Stimulated activated CD4-positive, alpha-beta T cell treated with anti-CD3 and anti-CD28 coated beads, Interleukin-15, amount 100 ng/mL, for 1 hour (primary cell): Measurements from ENCODE around the gene DAGLB.
"Not testable (repeated sequence)": the region's sequence is repeated elsewhere in the genome, so short reads cannot be mapped to it uniquely, and the experiment has no call there.

ENCODE experiments used
- DNase-seq, 2 donors: peaks; one replicate each; pipeline ENCODE4 v3.0.0-alpha.2; 2020; ENCODE audit warnings: low read depth in 1 of 2, low spot score in 1 of 2

DAGLB gene, protein sequence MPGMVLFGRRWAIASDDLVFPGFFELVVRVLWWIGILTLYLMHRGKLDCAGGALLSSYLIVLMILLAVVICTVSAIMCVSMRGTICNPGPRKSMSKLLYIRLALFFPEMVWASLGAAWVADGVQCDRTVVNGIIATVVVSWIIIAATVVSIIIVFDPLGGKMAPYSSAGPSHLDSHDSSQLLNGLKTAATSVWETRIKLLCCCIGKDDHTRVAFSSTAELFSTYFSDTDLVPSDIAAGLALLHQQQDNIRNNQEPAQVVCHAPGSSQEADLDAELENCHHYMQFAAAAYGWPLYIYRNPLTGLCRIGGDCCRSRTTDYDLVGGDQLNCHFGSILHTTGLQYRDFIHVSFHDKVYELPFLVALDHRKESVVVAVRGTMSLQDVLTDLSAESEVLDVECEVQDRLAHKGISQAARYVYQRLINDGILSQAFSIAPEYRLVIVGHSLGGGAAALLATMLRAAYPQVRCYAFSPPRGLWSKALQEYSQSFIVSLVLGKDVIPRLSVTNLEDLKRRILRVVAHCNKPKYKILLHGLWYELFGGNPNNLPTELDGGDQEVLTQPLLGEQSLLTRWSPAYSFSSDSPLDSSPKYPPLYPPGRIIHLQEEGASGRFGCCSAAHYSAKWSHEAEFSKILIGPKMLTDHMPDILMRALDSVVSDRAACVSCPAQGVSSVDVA

DNA sequence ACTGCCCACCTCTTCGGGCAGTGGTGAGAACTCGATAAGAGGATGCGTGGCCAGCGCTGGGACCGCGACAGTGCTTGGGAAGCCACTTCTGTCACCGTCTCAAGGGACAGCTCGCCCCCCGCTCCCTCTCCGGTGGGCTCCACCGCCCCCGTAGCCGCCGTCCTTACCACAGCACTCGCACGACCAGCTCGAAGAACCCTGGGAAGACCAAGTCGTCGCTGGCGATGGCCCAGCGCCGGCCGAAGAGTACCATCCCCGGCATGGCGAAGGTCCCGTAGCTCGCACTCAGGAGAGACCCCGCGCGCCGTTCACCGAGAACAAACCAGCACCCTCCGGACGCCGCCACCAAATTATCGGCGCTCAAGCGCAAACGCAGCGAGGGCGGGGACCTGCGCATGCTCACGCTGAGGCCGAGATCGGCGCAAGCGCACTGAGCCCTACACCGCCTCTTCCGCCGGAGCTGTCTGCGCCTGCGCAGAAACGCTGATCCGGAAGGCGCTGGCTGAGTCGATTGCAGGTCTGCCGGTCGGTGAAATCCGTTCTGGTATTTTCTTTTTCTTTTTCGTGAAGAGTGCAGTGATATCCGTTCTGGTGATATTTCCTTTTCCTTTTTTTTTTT lies at the start of gene DAGLB:
Gene DAGLB (minus strand): TSS at position 374 of the 619 bp plus-strand sequence. CDS start 112 bp downstream, at position 262.
- DNase-seq: peak; percentile 94 to 96

DNA sequence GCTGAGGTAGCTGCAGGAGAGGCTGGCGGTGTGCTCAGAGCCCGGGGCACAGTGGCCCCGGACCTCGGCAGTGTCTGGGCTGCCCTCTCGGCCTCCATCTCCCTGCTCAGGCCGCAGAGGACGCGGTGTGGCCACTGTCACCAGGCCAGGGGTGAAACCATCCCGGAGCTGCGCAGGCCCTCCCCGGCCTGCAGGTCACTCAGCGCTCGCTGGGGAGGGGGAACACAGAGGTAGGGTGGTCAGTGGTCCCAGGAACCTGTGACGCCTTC lies 49.8 kb upstream of the DAGLB start:
- no peak for DNase-seq

DNA sequence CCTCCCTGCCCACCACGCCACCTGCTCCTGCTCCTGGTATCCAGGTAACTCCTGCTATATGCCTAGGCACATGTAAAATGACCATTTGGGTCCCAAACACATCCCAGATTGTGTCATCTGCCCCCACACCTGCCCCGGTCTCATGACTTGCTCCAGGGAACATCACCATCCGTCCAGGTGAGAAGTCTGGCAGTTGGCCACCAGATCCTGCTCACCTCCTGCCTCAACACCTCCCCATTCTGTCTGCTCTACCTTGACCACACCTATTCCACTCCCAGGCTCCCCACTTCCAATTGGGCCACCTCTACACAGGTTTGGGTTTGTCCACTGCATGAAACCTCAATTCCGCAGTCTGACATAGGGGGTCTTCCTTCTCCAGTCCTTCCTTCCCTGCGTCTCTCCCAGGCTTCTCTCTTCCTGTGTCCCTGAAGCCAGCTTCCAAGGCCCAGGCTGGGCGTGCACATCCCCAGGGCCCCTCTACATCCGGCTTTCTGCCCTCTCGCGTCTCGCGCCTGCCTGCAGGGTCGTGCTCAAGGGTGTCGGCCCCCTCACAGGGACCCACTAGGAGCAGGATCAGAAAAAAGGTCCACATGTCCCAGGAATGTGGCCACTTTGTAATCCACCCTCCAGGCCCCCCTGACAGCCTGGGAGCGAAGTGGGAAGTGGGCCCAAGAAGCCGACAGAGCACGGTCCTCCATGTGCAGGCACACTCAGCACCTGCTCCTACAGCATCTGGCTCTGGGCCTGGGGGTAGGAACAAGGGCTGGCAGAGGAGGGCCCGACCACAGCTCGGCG lies 49.3 kb upstream of the DAGLB start:
- no peak for DNase-seq

DNA sequence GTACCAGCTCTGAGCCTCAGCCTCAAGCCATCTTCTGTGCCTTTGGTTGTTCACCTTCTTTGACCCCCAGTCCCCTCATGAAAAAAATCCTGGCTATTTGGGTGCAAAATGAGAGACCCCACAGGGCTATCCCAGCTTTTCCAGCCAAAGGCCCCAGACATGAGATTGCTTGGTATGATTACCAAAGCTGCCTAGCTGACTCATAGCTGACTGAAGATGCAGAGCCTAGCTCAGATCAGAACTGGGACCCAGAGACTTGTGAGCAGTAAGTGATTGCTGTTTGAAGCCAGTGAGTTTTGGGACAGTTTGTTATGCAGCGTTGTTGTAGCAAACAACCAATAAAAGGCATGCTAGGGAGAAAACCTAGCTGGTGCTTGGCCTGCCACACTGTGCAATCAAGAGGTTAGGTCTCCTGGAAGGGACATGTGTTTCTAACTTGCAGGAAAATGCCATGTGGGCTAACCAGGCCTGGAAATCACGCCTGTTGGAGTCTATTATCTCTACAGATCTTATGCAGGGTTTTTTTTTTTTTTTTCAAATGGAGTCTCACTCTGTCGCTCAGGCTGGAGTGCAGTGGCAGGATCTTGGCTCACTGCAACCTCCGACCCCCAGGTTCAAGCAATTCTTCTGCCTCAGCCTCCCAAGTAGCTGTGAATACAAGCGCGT lies 48.0 kb upstream of the DAGLB start:
- no peak for DNase-seq

DNA sequence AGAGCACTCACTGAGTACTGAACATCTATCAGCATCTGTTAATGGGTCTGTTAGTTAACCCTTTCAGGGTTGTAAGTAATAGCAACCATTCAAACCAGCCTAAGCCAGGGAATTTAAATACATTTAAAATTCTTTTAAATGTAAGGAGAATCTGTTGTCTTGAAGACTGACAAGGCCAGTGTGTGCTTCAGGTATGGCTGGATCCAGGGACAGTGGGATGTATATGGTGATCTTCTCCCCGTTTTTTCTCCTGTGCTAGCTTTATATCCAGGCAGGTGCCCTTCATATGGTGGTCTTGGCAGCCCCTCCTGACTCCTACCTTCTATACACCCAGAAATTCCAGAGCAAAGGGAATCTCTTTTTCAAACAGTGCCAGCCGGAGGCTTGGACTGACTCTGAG lies 46.6 kb upstream of the DAGLB start:
- DNase-seq: no peak

DNA sequence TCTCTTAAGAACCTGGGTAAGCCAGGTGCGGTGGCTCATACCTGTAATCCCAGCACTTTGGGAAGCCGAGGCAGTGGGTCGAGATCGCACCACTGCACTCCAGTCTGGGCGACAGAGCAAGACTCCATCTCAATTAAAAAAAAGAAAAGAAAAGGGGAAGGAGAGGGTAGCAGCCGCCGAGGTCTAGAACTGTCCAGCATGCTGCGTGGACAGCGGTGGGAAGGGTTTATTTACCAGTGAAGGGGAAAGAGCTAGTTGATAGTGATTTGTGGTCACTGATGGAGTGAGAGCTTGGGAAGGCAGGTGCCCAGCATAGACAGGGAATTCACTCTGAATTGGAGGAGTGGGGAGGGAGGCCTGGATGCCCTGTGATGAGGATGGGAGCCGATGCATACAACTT lies 43.4 kb upstream of the DAGLB start:
- DNase-seq: no peak

DNA sequence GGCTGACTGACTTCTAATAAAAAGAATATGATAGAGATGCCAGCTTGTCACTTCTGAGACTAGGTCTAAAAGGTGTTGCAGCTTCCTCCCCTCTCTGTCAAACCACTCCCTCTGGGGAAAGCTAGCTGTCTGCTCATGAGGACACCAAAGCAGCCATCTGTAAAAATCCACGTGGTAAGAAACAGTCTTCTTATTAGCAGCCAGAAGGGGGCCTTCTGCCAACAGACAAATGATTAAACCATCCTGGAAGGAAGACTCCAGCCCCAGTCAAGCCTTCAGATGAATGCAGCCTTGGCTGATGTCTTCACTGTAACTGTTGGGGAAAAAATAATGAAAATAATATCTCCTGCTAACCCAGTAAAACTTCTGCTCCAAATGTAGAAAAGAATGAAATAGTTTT lies 41.9 kb upstream of the DAGLB start:
- DNase-seq: no peak

DNA sequence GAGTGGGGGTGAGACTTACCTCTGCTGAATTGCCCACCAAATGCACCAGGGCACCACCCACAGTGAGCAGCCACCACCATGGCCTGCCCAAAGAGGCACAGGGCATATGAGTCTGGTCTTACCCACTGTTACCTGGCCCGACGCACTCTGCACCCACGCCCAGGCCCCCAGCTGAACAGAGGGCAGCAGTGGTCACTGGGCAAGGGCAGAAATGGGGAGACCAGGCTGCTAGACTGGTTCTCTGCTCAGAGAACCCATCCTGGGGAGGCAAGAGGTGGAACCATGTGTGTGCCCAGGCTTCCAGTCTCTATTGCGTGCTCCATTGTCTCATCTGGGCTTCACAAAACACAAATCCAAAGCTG lies 39.4 kb upstream of the DAGLB start:
- no peak for DNase-seq

DNA sequence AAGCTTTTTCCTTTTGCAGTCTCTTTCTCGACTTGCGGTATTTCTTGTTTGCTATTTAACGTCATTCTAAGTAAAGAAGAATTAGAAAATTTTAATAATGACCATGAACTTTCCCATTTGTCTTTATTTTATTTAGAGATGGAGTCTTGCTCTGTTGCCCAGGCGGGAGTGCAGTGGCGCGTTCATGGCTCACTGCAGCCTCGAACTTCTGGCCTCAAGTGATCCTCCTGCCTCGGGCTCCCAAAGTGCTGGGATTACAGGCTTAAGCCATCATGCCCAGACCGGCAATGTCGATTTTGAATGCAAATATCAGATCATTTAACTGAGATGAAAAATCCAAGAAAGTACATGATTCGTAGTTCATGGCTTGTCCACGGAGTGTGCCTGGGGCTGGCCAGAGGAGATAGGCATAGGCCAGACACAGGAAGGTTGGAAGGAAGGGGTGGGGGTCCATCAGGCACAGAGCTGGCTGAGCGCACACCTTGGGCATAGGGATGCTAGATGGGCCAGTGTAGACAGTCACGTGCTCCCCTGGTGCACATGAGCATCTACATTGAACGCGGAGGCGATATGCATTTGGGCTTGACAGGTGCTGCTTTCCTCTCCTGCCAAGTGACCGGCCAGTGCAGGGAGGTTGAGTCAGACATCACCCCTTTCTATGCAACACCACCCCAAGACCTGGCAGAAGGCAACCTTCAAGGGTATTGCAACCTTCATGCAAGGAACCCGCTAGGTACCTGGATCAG lies 38.9 kb upstream of the DAGLB start:
- DNase-seq: no peak

DNA sequence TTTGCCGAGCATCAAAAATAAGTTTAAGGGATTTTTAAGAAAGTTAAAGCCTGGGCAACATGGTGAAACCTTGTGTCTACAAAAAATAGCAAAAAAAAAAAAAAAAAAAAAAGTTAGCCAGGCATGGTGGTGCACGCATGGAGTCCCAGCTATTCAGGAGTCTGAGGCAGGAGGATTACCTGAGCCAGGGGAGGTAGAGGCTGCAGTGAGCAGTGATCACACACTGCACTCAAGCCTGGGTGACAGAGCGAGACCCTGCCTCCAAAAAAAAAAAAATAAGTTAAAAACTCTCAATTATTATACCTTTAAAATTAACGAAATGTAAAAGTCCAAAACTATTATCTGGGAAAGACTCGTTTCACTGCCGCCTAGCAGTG lies 35.0 kb upstream of the DAGLB start:
- DNase-seq: no peak

DNA sequence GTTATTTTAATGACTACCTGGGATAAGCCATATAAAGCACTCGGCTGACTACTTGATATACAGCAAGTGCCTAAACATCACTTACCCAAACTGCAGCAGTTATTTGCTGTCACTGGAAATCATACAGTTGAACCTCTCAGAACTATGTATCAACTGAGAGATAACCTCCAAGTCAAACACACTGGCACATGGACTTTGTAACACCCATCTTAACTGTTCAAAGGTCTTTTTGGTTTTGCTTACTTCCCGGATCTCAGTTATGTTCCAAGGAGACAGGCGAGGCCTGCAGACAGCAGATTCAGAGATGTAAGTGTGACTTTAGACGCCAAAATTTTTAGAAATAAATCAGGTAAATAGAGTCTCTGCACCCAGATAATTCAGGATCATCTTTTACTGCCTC lies 34.6 kb upstream of the DAGLB start:
- DNase-seq: no peak

DNA sequence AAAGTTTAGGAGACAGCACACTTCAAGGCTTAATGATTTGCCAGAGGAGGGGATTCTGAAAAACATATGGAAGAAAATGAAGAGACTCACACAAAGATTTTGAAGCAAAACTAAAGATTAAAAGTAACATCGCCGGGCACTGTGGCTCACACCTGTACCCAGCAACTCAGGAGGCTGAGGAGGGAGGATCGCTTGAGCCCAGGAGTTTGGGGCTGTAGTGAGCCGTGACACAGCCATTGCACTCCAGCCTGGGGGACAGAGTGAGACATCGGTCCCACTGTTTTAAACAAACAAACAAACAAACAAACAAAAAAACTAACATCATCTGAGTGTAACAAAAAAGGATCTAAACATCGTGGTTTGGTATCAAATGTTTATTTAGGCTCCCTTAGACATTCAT lies 33.7 kb upstream of the DAGLB start:
- no peak for DNase-seq

DNA sequence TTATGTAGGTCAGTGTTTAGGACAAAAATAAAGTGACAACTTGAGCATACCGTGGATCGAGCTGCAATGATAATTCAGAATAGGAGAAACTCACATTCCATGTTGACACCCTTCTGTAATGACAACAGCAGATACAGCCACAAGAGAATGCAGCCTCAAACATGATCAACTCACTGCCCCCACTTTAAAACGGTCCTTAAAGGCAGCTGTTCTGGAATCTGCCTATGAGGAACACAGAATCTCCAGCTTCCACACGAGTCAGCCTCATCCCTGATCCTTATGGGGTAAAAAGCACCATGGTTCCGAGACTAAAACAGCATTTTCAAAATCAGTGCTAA lies 32.5 kb upstream of the DAGLB start:
- DNase-seq: no peak

DNA sequence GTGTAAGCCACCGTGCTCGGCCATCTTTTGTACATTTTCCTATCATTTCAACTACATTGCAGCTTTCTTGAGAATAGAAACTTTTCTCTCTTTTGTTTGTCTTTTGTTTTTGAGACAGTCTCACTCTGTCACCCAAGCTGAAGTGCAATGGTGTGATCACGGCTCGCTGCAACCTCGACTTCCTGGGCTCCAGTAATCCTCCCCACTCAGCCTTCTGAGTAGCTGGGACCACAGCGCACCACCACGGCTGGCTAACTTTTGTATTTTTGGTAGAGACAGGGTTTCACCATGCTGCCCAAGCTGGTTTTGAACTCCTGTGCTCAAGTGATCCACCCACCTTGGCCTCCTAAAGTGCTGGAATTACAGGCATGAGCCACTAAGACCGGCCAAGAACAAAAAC lies 31.3 kb upstream of the DAGLB start:
- no peak for DNase-seq

DNA sequence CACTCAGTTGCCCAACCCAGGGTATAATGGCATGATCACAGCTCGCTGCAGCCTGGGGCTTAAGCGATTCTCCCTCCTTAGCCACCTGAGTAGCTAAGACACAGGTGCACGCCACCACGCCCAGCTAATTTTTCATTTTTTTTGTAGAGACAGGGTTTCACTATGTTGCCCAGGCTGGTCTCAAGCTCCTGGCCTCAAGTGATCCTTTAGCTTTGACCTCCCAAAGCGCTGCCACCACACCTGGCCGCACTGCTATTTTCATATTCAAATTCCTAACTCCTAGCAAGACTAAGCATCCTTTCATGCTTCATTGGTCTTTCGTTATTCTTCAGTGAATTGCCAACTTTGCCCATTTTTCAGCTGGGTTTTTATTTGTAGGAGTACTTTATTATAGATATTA lies 30.4 kb upstream of the DAGLB start:
- no peak for DNase-seq

DNA sequence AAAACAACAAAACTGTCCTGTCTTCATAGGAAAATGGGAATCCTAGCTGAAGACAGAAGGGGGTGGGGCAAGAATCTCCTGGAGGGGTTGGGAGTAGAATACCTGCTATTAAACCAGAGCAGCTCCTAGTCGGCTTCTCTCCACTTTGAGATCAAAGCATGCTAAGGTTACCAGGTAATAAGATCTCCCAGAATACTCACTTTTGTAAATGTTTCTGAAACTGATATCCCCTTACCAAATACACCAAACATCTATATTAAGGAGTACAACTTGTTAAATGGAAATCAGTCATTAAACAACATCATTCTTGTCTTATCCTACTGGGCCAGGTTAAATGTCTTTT lies 29.5 kb upstream of the DAGLB start:
- no peak for DNase-seq

DNA sequence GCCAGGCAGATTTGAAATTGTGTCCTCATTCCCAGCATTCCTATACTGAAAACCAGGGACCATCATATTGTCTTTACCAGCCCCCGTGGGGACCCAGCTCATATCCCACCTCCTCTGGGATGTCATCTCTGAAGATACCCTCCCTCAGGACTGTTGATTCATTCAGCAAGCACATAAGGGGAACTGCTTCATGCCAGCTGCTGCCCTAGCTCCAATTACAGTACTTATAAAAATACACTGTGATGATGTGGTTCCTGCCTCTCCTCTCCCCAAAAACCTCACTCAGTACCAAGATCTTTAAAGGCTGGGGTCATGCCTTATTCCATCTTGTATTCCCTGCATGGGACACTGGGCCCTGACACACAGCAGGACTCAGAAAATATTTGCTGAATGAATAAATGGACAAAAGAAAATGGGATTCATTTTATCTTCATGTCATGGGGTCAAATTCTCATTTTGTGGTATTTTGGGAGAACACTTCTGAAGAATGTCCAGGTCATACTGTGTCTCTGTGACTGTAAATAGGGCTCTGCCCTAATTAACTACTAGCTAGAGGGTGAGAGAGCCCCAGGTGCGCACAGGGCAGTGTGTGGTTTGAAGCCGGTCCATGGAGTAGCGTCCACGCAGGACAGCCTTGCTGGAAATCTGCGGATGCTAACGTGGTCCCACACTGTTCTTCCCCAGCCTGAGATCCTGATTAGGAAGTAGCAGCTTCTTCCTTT lies 29.0 kb upstream of the DAGLB start:
- no peak for DNase-seq

DNA sequence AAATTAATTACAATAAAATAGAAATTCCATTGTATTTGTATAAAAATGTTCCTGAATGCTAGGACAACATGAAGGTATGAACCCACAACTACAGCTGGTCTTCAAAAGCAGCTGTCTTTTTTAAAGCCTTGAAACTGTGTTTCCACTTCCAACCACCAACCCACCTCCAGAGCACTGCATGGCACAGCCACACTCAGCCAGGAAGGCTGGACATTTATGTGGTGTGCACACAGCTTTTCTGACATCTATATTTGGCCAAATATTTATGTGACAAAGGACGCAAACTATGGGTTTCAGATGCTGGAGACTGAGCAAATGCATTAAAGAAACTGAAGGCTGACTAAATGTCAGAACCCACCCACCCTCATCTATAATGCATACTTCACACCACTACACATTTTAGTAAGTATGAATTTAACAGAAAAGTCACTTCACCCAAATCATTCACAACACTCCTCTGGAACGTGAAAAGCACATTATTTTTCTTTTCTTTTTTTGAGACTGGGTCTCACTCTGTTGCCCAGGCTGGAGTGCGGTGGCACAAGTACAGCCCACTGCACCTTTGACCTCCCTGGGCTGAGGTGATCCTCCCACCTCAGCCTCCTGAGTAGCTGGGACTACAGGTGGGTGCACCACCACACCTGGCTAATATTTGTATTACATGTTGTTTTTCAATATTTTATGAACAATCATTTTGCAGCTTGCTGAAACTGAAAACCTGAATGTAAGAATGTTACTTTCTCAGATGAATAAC lies 27.9 kb upstream of the DAGLB start:
- DNase-seq: no peak

DNA sequence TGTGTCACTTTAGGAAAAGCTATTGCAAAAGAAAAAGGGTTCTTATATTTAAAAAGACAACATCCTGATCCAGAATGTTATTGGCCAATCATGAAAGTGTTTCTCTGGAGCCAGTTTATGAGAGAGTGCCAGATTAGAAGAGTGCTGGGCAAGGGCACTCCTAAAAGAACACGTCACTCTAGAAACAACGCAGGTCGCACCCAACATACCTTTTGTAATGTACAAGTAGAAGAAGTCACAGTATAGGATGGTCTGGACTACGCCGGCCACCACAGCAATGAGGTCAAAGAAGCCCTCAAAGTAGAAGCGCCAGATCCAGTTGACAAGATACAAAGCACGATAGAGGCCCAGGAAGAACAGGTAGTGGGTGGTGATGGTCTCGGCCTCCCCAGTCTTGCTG lies 18.1 kb upstream of the DAGLB start:
- no peak for DNase-seq

DNA sequence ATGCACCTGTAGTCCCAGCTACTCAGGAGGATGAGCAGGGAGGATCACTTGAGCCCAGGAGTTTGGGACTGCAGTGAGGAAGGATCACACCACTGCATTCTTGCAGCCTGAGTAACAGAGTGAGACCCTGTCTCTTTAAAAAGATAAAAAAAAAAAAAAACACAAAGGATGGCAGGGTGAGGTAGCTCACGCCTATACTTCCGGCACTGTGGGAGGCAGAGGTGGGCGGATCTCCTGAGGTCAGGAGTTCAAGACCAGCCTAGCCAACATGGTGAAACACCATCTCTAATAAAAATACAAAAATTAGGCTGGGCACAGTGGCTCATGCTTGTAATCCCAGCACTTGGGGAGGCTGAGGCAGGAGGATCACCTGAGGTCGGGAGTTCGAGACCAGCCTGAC lies 15.9 kb upstream of the DAGLB start:
- not testable (repeated sequence) for DNase-seq
